Natural killer cell treated with Interleukin-12 subunit alpha and Interleukin-12 subunit beta and Interleukin-15 and Interleukin-18, amount 100 ng/mL, for 72 hours (primary cell): Measurements from ENCODE around the gene FRG2. TPM values are rescaled to one million over a fixed set of nuclear protein-coding genes. Genes with fewer than 3 reads are reported as not detected.
A peak's percentile ranks its signal among the peaks of the same experiment; 100 is the strongest.
"Not testable (repeated sequence)": the region's sequence is repeated elsewhere in the genome, so short reads cannot be mapped to it uniquely, and the experiment has no call there.

Source experiments
- ATAC-seq, 2 donors: fragments of 150-1000 bp; cut with Tn5 transposase in 1 of 2; sonication (Bioruptor Pico), chemical (Tn5 transposase) in 1 of 2; 2 replicates each; pipeline ENCODE4 v1.10.0; 2021
- DNase-seq: peaks from one replicate; pipeline ENCODE4 v3.0.0; 2022; ENCODE audit warnings: low spot score
- H3K27ac Mint-ChIP-seq, 2 donors: 1 replicate in 1 of 2; 2 replicates in 1 of 2; pipeline ENCODE4 v1.8.0; 2022; ENCODE audit warnings: mixed read lengths in 2 of 2, mild to moderate bottlenecking in 1 of 2, moderate library complexity in 1 of 2
- H3K27me3 Mint-ChIP-seq, 2 donors: 1 replicate in 1 of 2; 2 replicates in 1 of 2; pipeline ENCODE4 v1.8.0; 2022; ENCODE audit warnings: mixed read lengths in 2 of 2
- H3K36me3 Mint-ChIP-seq: one replicate; pipeline ENCODE4 v1.8.0; 2022; ENCODE audit warnings: mixed read lengths
- H3K4me1 Mint-ChIP-seq, 2 donors: 1 replicate in 1 of 2; 2 replicates in 1 of 2; pipeline ENCODE4 v1.8.0; 2022; ENCODE audit warnings: low read depth in 2 of 2, mixed read lengths in 2 of 2, mild to moderate bottlenecking in 1 of 2
- H3K4me3 Mint-ChIP-seq: one replicate; pipeline ENCODE4 v1.8.0; 2022; ENCODE audit warnings: mixed read lengths
- H3K9me3 Mint-ChIP-seq: 2 replicates; pipeline ENCODE4 v1.8.0; 2022; ENCODE audit warnings: mixed read lengths
- total RNA-seq, 2 donors: library from RNA; stranded (reverse); gene quantifications; one replicate each; pipeline ENCODE4 v1.2.3, GENCODE V29; 2022

FRG2 gene
- not detected for total RNA-seq

GRCh38 chr4:190027156-190027555 lies at the start of gene FRG2:
Gene FRG2 (minus strand): TSS chr4:190027256. CDS start chr4:190027204, 52 bp downstream.
- H3K27ac Mint-ChIP-seq, ATAC-seq, H3K27me3 Mint-ChIP-seq, H3K36me3 Mint-ChIP-seq, H3K4me3 Mint-ChIP-seq, DNase-seq, H3K4me1 Mint-ChIP-seq, H3K9me3 Mint-ChIP-seq: not testable (repeated sequence)

GRCh38 chr4:190068351-190068750 lies 41.3 kb upstream of the FRG2 start:
- not testable (repeated sequence) for ATAC-seq, H3K4me3 Mint-ChIP-seq, H3K27ac Mint-ChIP-seq, H3K36me3 Mint-ChIP-seq, H3K9me3 Mint-ChIP-seq, H3K4me1 Mint-ChIP-seq, H3K27me3 Mint-ChIP-seq, DNase-seq

GRCh38 chr4:190064805-190065204 lies 37.7 kb upstream of the FRG2 start:
- not testable (repeated sequence) for H3K4me3 Mint-ChIP-seq, H3K4me1 Mint-ChIP-seq, H3K27me3 Mint-ChIP-seq, ATAC-seq, H3K36me3 Mint-ChIP-seq, H3K9me3 Mint-ChIP-seq, DNase-seq, H3K27ac Mint-ChIP-seq

GRCh38 chr4:190064342-190064741 lies 37.3 kb upstream of the FRG2 start, which contains the start of gene DBET:
Gene DBET (plus strand): TSS chr4:190064502.
- H3K27me3 Mint-ChIP-seq, DNase-seq, H3K4me1 Mint-ChIP-seq, H3K9me3 Mint-ChIP-seq, ATAC-seq, H3K36me3 Mint-ChIP-seq, H3K4me3 Mint-ChIP-seq, H3K27ac Mint-ChIP-seq: not testable (repeated sequence)

- DNase-seq, ATAC-seq: not testable (repeated sequence)
These were observed 31.9 kb upstream of the FRG2 start for GRCh38 chr4:190058997-190059396.

GRCh38 chr4:190049378-190050239 lies 22.6 kb upstream of the FRG2 start:
- not testable (repeated sequence) for DNase-seq, H3K27me3 Mint-ChIP-seq

More at GRCh38 chr4:190058997-190059396, 31.9 kb upstream of the FRG2 start:
- not testable (repeated sequence) for H3K4me1 Mint-ChIP-seq, H3K9me3 Mint-ChIP-seq, H3K4me3 Mint-ChIP-seq, H3K27ac Mint-ChIP-seq, H3K36me3 Mint-ChIP-seq, H3K27me3 Mint-ChIP-seq

GRCh38 chr4:190047627-190048026 lies 20.6 kb upstream of the FRG2 start:
- not testable (repeated sequence) for ATAC-seq, H3K27me3 Mint-ChIP-seq, H3K36me3 Mint-ChIP-seq

More at GRCh38 chr4:190049378-190050239, 22.6 kb upstream of the FRG2 start:
- H3K36me3 Mint-ChIP-seq, H3K9me3 Mint-ChIP-seq, H3K4me3 Mint-ChIP-seq, H3K4me1 Mint-ChIP-seq, ATAC-seq, H3K27ac Mint-ChIP-seq: not testable (repeated sequence)

GRCh38 chr4:190040873-190041272 lies 13.8 kb upstream of the FRG2 start:
- DNase-seq, H3K27ac Mint-ChIP-seq, H3K4me1 Mint-ChIP-seq, H3K4me3 Mint-ChIP-seq, H3K9me3 Mint-ChIP-seq, ATAC-seq, H3K27me3 Mint-ChIP-seq, H3K36me3 Mint-ChIP-seq: not testable (repeated sequence)

More at GRCh38 chr4:190047627-190048026, 20.6 kb upstream of the FRG2 start:
- not testable (repeated sequence) for H3K9me3 Mint-ChIP-seq, H3K4me1 Mint-ChIP-seq, H3K4me3 Mint-ChIP-seq, DNase-seq, H3K27ac Mint-ChIP-seq

GRCh38 chr4:190037704-190038388 lies 10.8 kb upstream of the FRG2 start:
- peaks cover 9 to 13% of the 10 kb centered on the region in 2 donors for H3K27me3 Mint-ChIP-seq
- not testable (repeated sequence) for H3K9me3 Mint-ChIP-seq, H3K4me3 Mint-ChIP-seq, H3K36me3 Mint-ChIP-seq, H3K4me1 Mint-ChIP-seq, H3K27ac Mint-ChIP-seq, DNase-seq
- ATAC-seq: peak in 1 of 2 donors; percentile 48

- not testable (repeated sequence) for H3K27ac Mint-ChIP-seq, H3K4me1 Mint-ChIP-seq
These were observed 4.2 kb upstream of the FRG2 start for GRCh38 chr4:190031264-190031663.

GRCh38 chr4:190022614-190023281 lies 4.3 kb downstream of the FRG2 start:
- Mint-ChIP-seq H3K27me3 (peaks cover 27 to 38% of the 10 kb centered on the region in 2 donors), H3K4me3 (peak overlapping the region; percentile 60), H3K4me1 (peaks cover 13 to 24% of the 10 kb centered on the region in 2 donors)
- peak; percentile 63 to 73 for ATAC-seq
- not testable (repeated sequence) for H3K27ac Mint-ChIP-seq, H3K36me3 Mint-ChIP-seq, H3K9me3 Mint-ChIP-seq, DNase-seq

More at GRCh38 chr4:190031264-190031663, 4.2 kb upstream of the FRG2 start:
- not testable (repeated sequence) for DNase-seq, H3K36me3 Mint-ChIP-seq, H3K9me3 Mint-ChIP-seq, H3K4me3 Mint-ChIP-seq
- peak in 1 of 2 donors; percentile 82 for ATAC-seq
- peaks cover 9 to 12% of the 10 kb centered on the region in 2 donors for H3K27me3 Mint-ChIP-seq

GRCh38 chr4:190021973-190022372 lies 5.1 kb downstream of the FRG2 start:
- DNase-seq, H3K4me3 Mint-ChIP-seq, H3K36me3 Mint-ChIP-seq, ATAC-seq, H3K9me3 Mint-ChIP-seq, H3K27ac Mint-ChIP-seq: not testable (repeated sequence)
- peaks cover 14 to 24% of the 10 kb centered on the region in 2 donors for H3K4me1 Mint-ChIP-seq
- H3K27me3 Mint-ChIP-seq: peaks cover 30 to 40% of the 10 kb centered on the region in 2 donors

GRCh38 chr4:190020790-190021717 lies 6.0 kb downstream of the FRG2 start:
- peaks cover 39 to 49% of the 10 kb centered on the region in 2 donors for H3K27me3 Mint-ChIP-seq
- no peak for ATAC-seq
- no peak overlapping the region for H3K27ac Mint-ChIP-seq
- H3K4me1 Mint-ChIP-seq: peaks cover 21 to 34% of the 10 kb centered on the region in 2 donors
- DNase-seq: no peak
- H3K36me3 Mint-ChIP-seq: peaks cover 13% of the 10 kb centered on the region
- H3K4me3 Mint-ChIP-seq: peak overlapping the region; percentile 46
- H3K9me3 Mint-ChIP-seq: no peaks in the 10 kb centered on the region
